Dermis blood vessel endothelial cell (primary cell): ENCODE data around the gene TMEM167A. TPM values are rescaled to one million over a fixed set of nuclear protein-coding genes. Genes with fewer than 3 reads are reported as not detected.

Source experiments
- DNase-seq: peaks from one replicate; pipeline ENCODE4 v3.0.0; 2010
- total RNA-seq: library from RNA; depleted of rRNA; stranded (reverse); fragments of >200 nt; gene quantifications from 2 replicates; pipeline ENCODE4 v1.2.3, GENCODE V29; 2014

Gene TMEM167A, protein sequence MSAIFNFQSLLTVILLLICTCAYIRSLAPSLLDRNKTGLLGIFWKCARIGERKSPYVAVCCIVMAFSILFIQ
- 57.7 and 60.5 TPM in 2 replicates for total RNA-seq

DNA sequence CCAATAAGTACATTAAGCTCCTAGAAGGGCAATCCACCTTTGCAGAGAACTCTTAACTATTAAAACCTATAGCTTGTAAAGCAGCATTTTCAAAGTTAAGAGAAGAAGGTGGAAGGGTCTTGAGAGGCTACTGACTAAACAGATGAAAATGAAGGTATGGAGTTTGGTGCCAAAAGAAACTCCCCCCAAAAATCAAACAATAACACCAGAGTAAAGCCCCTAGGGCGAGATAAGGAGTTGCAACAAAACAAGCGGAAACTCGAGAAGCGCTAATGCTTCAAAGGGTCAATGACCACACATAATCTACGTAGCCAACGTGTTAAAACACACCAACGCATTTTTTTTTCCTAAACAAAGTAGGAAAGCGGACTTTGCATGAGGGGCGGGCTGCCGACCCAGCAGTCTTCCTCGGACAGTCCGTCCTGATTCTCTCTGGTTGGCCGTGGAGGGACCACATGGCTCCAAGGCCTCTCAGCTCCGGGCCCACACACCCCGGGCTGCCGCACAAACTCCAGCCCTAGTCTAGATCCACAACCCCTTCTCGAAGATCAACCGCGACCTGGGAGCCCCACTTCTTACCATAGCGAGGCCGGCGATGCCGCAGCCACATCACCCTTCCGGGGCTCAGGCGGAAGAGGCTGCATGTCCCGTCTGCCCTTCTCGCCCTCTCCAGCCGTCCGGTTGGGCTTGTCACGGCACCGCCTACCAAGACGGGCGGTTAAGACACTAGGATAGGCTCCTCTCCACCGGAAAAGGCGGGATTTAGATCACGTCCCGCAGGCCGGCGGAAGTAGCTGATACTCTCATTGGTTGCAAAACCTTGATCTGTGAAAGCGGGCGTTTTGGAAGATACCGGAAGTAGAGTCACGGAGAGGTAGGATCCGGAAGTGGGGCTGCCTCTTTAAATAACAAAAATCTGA lies at the start of gene TMEM167A, which contains the start of gene XRCC4:
Gene TMEM167A (minus strand): TSS at position 653 of the 920 bp plus-strand sequence. CDS start 71 bp downstream, at position 582.
Gene XRCC4 (plus strand): TSS at position 806 of the 920 bp plus-strand sequence. CDS start 27,373 bp downstream, outside the sequence.
- DNase-seq: peak; percentile 99

DNA sequence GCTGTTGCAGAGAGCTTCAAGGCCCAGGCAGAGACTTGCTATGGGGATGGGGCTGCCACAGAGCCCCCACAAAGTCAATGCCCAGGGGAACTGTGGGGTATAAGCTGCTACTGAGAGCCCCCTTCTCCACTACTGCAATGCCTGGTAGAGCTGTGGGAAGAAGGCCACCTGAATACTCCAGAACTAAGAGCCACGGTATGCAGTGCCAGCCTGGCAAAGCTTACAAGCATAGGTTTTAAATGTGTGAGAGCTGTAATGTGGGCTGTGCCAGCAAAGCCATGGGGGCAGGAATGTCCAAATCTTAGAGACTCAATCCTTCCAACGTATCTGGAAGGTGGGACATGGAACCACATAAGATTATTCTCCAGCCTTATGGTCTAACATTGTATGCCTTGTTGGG lies 49.3 kb upstream of the TMEM167A start:
- no peak for DNase-seq

DNA sequence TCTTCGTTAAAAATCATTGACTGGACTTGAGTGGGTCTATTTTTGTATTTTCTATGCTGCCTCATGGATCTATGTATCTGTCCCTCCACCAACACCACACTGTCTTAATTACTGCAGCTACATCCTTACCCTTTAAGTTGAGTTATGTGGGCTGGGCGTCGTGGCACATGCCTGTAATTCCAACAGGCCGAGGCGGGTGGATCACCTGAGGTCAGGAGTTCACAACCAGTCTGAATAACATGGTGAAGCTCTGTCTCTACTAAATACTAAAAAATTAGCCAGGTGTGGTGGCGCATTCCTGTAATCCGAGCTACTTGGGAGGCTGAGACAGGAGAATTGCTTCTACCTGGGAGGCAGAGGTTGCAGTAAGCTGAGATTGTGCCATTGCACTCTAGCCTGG lies 48.4 kb upstream of the TMEM167A start:
- no peak for DNase-seq

DNA sequence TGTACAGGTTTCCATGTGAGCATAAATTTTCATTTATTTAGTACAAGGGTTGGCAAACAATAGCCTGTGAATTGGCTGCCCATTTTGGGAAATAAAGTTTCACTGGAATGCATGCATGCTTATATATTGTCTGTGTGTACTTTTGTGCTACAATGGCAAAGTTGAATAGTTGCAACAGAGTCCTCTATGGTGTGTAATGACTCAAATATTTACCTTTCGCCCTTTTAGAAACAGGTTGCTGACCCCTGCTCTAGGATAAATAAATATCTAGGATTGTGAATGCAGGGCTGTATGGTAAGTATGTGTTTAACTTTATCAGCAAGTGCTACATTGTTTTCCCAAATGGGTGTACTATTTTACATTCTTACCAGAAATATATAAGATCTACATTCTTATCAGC lies 47.4 kb upstream of the TMEM167A start:
- DNase-seq: no peak

DNA sequence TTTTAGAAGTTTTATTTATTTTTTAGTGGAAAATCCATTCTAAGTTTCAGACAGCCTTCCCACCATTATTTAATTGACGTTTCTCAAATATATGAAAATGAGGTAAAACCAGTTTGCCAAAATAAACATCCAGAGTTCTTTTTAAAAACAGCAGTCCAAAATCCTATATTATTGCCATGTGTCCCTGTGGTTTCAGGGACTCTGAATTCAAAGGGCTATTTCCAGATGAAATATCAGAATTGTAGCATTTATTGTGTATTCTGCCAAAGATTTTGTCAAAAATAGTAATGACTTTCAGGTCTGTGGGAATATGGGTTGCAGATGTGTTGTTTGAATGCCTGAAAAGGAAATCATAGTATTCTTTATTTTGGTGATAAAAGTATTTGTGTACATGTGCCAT lies 41.8 kb upstream of the TMEM167A start:
- DNase-seq: no peak

DNA sequence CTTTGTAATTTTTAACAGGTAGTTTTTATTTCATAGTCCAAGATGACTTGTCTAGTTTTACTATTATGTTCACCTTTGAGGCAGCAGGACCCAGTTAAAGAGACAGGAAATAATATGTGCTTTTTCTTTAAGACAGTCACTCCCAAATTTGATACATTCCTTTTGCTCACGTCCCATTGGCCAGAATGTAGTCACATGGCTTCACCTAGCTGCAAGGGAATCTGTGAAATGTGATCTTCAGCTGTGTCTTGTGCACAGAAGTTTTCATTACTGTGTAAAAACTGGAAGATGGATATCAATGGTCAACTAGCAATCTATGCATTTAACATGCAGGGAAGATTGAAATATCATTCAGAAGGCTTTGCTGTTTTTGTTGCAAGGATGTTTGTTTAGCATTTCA lies 41.3 kb upstream of the TMEM167A start:
- no peak for DNase-seq

DNA sequence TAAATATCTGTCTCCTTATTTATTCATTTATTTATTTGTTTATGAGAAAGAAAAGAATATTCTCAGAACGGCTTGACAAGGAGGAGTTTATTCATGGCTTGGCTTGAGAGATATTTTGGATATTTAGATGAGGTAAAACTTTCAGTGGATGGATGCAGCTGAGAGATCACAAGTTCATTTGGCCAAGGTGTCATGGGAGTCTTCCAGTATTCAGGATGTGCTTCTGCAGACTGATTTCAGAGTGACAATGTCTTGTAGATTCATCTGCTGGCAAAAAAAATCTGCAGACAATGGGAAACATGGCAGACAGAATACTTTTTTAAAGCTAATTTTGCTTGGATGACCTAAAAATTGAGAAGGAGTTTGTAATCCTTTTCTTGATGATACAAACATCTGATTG lies 38.6 kb upstream of the TMEM167A start:
- DNase-seq: no peak

DNA sequence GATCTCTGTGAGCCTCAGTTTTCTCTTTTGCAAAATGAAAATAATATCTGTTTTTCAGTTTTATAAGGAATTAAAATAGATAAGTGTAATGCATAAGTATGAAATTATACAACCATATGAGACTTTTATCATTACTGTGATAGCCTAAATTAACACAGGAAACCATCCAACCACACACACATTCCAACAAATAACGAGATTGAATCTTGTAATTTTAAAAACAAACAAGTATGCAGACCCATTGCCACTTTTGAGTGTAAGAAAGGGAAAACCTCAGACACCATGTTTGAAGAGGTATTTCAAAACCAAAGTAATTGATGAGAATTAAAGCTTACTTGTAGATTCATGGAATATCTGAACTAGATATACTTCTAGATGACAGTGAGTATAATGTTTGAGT lies 32.2 kb upstream of the TMEM167A start:
- DNase-seq: no peak

DNA sequence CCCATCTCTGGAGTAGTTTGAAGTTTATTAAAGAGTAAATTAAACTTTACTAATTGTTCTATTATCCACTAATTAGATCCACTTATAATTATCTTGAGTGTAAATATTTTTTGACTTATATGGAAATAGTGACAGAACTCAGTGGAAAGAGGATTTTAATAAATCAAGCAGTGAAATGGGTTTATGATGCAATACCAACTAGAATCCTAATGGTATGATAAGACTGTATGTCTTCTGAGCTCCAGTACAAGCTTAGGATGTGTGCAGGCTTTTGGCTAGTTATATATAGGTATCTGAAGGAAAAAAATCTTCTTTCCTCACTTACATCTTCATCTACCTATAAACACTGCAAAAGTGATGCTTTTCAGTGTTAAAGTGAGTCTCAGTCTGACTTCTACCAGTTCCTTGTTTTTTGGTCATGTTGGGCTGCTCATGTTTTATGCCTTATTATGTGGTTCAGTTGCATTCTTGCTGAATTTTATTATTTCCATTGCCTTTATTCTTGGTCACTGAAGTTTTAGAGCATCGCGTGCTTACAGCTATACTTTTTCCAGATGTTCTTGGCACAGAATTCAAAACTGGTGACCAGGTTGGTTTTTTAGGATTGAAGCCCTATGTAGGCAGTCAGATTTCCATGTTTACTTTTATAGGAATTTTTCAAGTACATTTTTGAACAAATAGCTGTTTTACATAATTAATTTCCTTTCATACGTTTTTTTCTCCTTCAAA lies 30.7 kb upstream of the TMEM167A start:
- DNase-seq: no peak

DNA sequence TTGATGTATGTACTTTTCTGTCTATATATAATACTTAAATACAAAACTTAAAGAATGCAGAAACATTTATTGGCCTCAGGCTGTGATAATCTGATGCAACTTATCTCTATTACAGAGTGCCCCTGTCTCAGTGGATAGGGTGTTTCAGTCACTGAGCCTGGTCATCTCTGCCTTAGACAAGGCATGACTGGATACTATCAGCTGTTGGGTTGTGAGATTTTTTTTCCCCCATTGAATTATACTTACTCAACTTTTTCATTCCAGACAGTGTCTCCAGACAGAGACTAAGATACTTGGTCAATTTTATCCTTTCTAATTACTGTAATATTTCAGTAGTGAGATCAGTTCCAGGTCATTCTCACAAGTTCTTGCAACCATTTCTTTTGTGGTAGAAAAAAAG lies 26.8 kb upstream of the TMEM167A start:
- no peak for DNase-seq

DNA sequence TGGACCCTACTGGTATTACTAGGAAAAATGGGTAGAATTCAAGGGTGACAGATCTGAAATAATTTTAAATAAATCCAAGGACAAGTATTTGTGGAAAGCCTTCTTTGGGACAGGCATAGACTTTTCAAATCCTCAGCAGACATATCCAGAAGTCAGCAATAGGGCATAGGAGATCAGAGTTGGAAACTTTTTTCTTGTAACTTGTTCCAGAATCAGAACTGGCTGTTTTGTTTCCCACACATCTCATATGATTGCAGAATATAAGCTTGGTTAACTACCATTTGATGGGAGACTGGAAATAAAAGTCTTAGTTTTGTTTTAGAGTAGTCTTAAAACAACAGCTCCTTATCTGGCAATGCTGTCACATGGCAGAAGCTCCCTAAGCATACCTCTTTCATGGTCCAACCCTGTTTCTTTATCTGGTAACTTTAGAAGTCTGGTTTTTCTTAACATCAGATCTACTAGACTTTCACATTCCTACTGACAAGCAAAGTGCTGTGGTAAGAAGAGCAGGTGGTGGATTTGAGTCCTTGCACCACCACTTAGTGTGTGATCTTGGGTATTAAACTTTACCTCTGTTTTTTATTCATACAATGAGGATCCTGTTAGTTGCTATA lies 25.3 kb upstream of the TMEM167A start:
- DNase-seq: no peak

DNA sequence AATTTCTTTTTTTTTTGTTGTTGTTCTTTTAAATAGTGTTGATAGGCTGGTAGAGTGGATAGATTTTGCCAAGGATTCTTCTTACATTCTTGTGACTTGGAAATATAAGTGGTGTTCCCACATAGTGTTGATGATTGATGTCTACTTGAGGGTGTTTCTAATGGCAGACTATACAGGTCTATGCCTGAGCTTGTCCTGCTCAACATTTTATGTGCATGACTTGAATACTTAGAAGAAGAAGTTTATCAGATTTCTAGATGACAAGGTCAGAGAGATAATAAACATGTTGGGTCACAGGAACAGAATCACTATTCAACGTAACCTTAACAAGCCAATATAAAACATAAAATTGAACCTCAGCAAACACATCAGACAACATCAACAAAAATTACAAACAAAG lies 24.3 kb upstream of the TMEM167A start:
- DNase-seq: no peak

DNA sequence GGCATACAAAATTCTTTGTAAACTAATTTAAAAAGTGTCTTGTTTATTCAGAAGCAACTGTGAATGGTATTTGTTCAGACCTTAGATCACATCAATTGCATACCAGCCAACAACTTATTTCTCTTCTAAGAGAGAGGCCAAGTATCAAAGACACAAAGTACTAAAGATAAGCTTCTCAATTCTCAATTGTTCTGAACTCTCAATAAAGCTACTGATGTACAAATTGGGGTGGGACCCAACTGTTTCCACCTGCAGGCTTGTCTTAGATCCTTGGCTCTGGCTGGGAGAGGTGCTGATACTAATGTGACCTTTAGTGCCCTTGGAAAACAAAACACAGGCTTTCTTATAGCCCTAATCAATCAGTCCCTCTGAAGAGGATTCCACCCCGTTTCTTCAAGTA lies 22.3 kb upstream of the TMEM167A start:
- no peak for DNase-seq

DNA sequence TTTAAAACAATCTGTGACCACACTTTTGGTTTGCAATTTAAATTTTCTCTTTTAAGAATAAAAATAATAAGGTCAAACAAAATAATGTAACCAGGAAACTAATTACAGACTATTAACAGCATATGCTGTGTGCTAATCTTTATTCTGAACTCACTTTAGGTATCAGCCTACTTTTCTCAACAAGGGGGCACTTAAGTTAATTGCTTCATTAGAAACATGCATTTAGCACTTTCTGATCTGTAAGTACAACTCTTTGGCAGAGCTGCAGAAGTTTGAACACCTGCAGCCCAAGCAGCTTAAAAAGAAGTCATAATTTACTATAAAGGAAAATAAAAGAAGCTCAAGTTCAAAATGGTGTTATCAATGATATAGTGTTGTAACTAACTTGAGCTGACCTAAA lies 21.8 kb upstream of the TMEM167A start:
- DNase-seq: no peak

DNA sequence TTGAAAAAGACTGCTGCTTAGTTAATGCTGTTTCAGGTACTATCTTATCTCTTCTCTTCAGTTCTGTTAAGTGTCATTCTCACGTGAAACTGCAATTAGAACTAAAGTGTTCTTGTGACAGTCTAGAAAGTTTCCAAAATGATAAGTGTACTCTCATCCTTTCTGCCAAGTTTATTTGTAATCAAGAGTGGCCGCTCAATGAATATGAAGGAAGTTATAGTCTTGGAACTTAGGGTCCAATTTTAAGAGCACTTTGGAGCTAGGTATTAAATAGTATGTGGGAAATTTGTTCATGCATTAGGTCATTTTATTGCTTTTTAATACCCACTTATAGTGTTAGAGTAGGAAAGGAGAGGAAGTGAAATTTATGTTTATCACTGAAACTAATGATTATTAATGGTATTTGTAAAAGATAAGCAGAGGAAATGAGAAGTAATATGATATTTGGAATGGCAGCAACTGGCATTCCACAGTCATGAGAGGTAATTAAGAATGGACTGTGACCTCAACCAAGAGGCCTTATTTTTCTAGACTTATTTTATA lies 20.6 kb upstream of the TMEM167A start:
- DNase-seq: peak; percentile 42

DNA sequence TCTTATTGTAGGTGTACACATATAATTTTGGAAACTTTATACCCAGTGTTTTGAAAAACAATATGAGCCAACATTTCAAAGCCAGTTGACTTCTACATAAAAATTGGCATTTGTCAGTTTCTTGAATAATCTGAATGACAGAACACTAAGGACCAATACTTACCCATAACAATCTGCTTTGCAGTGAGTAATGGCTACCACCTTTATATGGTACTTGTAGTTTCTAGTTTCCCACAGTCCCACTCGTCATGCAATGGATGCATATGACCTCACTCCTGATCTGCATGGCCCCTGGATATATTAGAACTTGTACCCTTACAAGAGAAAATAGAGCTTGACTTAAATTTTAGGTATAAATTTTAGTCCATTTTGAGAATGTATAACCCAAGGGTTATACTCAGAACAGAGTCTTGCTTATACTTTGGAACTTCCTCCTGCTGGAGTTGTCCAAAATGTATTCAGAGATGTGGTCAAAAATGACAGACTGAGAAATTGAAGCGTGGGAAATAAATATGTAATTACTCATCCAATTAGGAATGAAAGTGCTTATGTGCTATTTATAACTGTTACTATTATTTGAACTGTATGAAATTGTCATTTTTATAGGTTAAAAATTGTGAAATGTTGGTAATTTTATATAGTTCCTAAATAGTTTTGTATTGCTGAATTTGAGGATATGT lies 19.6 kb upstream of the TMEM167A start:
- no peak for DNase-seq

DNA sequence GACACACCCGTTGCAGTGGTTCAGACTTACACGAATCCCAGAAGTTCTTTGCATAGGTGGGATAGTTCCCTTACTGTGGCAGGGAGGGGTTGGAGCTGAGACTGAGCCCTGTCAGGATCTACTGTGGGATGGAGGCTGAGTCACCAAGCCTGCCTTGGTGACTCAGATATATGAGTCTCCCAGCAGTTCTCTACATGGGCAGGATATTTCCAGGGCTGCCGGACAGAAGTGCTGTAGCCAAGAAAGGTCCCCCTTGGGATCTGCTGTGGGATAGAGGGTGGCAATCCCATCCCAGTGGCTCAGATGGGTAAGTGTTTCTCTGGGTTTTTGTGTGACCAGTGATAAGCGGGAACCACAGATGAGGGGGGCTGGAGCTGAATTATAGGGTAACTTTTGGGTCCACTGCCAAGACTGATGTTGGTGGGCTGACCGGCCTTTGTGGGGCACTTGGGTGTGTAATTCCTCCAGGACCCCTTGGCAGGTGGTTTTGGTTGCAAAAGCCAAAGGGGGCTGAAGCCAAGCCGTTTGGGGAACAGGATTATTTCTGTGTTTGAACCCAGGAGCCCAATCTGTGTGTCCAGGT lies 18.9 kb upstream of the TMEM167A start:
- DNase-seq: peak; percentile 58

DNA sequence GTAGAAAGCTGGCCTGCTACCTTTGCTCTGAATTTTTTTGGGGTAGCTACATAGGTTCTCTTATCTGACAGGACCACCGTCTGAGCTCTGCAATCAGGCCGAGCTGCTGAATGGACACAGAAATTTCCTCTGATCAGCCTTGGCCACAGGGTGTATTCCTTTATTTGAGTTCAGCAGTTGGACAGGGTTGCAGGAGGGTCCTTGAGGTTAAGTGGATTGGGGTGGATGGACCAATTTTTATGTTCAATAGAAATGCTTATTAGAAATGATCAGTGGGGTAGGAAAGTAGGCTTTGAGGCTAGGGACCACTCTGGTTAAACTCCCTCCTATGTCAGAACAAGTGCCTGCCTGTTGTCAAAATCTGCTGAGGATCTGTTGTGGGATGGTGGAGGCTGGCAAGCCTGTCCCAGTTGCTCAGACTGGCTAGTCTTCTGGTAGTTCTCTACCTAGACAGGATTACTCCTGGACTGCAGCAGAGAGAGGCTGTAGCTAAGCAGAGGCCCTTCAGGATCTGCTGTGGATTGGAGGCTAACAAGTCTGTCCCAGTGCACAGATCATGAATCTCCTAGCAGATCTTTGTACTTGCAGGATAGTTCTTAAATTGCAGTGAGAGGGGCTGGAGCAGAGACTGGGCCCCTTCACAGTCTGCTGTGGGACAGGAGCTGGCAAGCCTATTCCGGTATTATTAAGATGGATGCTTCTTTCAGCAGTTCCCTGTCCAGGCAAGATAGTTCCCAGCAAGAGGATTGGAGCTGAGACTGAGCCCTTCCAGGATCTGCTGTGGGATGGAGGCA lies 18.2 kb upstream of the TMEM167A start:
- no peak for DNase-seq

DNA sequence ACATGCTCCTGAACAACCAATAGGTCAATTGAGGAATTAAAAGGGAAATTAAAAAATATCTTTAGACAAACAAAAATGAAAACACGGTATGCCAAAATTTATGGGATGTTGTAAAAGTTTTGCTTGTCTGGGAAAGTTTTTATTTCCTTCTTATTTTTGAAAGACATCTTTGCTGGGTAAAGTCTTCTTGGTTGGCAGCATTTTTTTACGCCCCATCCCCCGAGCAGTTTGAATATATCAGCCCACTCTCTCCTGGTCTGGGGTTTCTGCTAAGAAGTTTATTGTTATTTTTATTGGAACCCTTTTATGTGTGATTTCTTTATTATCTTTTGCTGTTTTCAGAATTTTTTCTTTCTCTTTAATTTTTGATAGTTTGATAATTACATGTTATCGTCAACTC lies 16.5 kb upstream of the TMEM167A start:
- DNase-seq: no peak

DNA sequence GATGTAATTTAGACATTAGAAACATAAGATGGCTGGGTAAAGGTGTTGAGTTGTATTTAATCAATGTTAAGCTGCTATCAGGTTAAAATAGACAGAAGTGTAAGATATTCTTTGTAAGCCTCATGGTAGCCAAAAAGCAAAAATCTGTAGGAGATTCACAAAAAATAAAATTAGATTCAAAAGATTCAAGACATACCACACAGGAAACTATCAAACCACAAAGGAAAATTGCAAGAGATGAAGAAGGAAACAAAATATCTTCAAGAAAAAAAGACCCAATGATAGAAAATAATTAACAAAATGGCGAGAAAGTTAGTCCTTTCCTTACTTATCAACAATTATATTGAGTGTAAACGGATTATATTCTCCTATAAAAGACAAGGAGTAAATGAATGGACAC lies 15.4 kb upstream of the TMEM167A start:
- no peak for DNase-seq

DNA sequence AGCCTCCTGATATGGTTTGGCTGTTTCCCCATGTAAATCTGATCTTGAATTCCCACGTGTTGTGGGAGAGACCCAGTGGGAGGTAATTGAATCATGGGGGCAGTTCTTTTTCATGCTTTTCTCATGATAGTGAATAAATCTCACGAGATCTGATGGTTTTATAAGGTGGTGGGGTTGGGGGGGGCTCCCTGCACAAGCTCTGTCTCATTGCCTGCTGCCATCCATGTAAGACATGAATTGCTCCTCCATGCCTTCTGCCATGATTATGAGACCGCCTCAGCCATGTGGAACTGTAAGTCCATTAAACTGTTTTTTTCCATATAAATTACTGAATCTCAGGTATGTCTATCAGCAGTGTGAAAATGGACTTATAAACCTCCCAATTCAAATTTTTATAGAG lies 13.0 kb upstream of the TMEM167A start:
- no peak for DNase-seq
